B cell (primary cell): ENCODE measurements around the gene RASGRP3.

Source experiments
- EZH2 ChIP-seq: IDR thresholded peaks from 2 replicates; pipeline ENCODE4 v1.6.1; 2012; ENCODE audit warnings: borderline replicate concordance, low read depth, mild to moderate bottlenecking, moderate library complexity, low read length; ENCODE audit not compliant: insufficient read depth, poor library complexity, severe bottlenecking
- TF ChIP-seq, protein P1 (sequence below): fragments of 200-600 bp; IDR thresholded peaks from one replicate; pipeline ENCODE4 v1.8.0; 2022; ENCODE audit warnings: antibody characterized with exemption, mild to moderate bottlenecking

- TF ChIP-seq, protein P1, sequence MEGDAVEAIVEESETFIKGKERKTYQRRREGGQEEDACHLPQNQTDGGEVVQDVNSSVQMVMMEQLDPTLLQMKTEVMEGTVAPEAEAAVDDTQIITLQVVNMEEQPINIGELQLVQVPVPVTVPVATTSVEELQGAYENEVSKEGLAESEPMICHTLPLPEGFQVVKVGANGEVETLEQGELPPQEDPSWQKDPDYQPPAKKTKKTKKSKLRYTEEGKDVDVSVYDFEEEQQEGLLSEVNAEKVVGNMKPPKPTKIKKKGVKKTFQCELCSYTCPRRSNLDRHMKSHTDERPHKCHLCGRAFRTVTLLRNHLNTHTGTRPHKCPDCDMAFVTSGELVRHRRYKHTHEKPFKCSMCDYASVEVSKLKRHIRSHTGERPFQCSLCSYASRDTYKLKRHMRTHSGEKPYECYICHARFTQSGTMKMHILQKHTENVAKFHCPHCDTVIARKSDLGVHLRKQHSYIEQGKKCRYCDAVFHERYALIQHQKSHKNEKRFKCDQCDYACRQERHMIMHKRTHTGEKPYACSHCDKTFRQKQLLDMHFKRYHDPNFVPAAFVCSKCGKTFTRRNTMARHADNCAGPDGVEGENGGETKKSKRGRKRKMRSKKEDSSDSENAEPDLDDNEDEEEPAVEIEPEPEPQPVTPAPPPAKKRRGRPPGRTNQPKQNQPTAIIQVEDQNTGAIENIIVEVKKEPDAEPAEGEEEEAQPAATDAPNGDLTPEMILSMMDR = no peak
- no peak for TF ChIP-seq EZH2
Measured at GRCh38 chr2:33559328-33559727, 82.9 kb downstream of the RASGRP3 start.
